Endodermal cell (in vitro differentiated cells): ENCODE data around the gene HOXA4. TPM values are rescaled to one million over a fixed set of nuclear protein-coding genes. Genes with fewer than 3 reads are reported as not detected.

Experiments used
- DNase-seq: peaks from one replicate; pipeline ENCODE4 v3.0.0-alpha.2; 2017
- H3K27ac ChIP-seq: 2 replicates; pipeline ENCODE4 v1.5.1; 2013; ENCODE audit warnings: mild to moderate bottlenecking, low read depth, low read length, moderate library complexity
- H3K27me3 ChIP-seq: 2 replicates; pipeline ENCODE4 v1.6.1; 2013; ENCODE audit warnings: mild to moderate bottlenecking, low read length, moderate library complexity; ENCODE audit not compliant: insufficient read depth, control insufficient read depth, poor library complexity, severe bottlenecking
- H3K36me3 ChIP-seq: 2 replicates; pipeline ENCODE4 v1.7.0; 2013; ENCODE audit warnings: mild to moderate bottlenecking, low read length, moderate library complexity; ENCODE audit not compliant: control insufficient read depth, insufficient read depth
- H3K4me1 ChIP-seq: one replicate; pipeline ENCODE4 v1.7.0; 2013; ENCODE audit warnings: low read length; ENCODE audit not compliant: control insufficient read depth, insufficient read depth
- H3K4me3 ChIP-seq: 2 replicates; pipeline ENCODE4 v1.5.1; 2013; ENCODE audit warnings: mild to moderate bottlenecking, low read length, moderate library complexity
- H3K9ac ChIP-seq: 2 replicates; pipeline ENCODE4 v1.6.1; 2013; ENCODE audit warnings: mild to moderate bottlenecking, low read length, moderate library complexity; ENCODE audit not compliant: poor library complexity, severe bottlenecking; ENCODE audit errors: extremely low read depth
- H3K9me3 ChIP-seq: 2 replicates; pipeline ENCODE4 v1.6.1; 2013; ENCODE audit warnings: mild to moderate bottlenecking, low read length, moderate library complexity; ENCODE audit not compliant: control insufficient read depth
- H3K27ac Mint-ChIP-seq: 2 replicates; pipeline ENCODE4 v1.8.0; 2020; ENCODE audit warnings: mixed read lengths
- H3K27me3 Mint-ChIP-seq: 2 replicates; pipeline ENCODE4 v1.8.0; 2021; ENCODE audit warnings: mild to moderate bottlenecking, mixed read lengths; ENCODE audit not compliant: insufficient read depth
- H3K36me3 Mint-ChIP-seq: 2 replicates; pipeline ENCODE4 v1.8.0; 2020; ENCODE audit warnings: low read depth, mixed read lengths
- H3K4me1 Mint-ChIP-seq: 2 replicates; pipeline ENCODE4 v1.8.0; 2020; ENCODE audit warnings: mixed read lengths
- H3K4me3 Mint-ChIP-seq: 2 replicates; pipeline ENCODE4 v1.8.0; 2020; ENCODE audit warnings: mild to moderate bottlenecking, moderate library complexity, mixed read lengths
- H3K9me3 Mint-ChIP-seq: 2 replicates; pipeline ENCODE4 v1.8.0; 2020; ENCODE audit warnings: mild to moderate bottlenecking, mixed read lengths
- CTCF ChIP-seq: fragments of 200-600 bp; sonication (generic); conservative IDR thresholded peaks from 2 replicates; pipeline ENCODE4 v1.5.0; 2021; ENCODE audit warnings: antibody characterized with exemption, mild to moderate bottlenecking
- WGBS, 2 experiments: methylation state at CpG; one replicate each; pipeline versions ENCODE4 v1.1.5 to v1.1.7; 2013; ENCODE audit warnings: missing lambda C conversion rate in 2 of 2, mixed read lengths in 1 of 2; ENCODE audit not compliant: insufficient coverage in 1 of 2, insufficient read length in 1 of 2; 5-methylcytosine and 5-hydroxymethylcytosine counted together
- total RNA-seq, 2 donors: library from RNA; stranded (reverse); fragmentation: NEBNext Ultra II Directional in 1 of 2; extraction: Animal tissue kit (Norgen Biotek cat#: 25700) in 1 of 2; gene quantifications; 2 replicates in 1 of 2; 3 replicates in 1 of 2; pipeline ENCODE4 v1.2.1, GENCODE V29; 2021

Gene HOXA4
- total RNA-seq, 2 donors from 2014 or later: not detected

DNA sequence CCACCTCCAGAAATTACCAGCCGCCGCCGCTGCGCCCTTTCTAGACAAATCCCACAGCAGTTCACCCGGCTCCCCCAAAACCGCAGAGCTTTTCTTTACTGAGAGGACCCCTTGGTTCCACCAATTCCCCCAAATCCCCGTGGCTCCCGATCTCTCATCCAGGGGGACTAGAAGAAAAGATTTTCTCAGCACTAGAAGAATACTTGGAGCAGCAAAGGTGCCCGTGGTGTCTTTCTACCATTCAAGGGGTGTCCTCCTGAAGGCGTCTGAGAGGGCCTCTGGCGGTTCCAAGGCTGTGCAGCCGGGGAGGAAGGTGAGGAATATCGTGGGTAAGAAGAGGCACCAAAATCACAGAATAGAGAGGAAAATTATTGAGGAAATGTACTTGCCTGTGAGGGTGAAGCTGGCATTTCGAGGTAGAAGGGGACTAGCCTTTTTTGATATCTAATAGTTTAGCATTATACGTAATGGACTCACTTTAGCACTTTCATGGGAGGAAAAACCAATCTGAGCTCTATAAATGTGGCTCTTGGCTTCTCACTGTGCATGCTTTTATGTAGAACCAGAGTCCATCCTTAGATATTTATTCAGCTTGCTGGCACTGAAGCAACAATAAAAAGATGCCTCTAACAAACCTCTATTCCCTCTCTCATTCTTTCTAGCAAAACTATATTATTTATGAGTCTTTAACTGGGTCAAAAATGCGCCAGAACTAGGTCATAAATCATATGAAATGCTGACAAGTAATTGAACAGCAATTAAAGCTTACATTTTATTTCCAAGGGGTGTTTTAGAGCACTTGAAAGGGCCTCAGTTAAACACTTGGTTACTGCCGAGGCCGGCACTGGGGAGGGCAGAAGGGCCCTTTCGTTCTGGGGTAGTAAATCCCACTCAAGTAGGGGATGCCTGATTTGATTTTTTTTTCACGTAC lies 14.3 kb downstream of the HOXA4 start:
- H3K4me3 Mint-ChIP-seq: no peak overlapping the region
- H3K9me3 Mint-ChIP-seq: no peaks in the 10 kb centered on the region
- no peaks in the 10 kb centered on the region for H3K4me1 Mint-ChIP-seq
- peaks cover 97% of the 10 kb centered on the region for H3K27me3 ChIP-seq
- H3K9ac ChIP-seq: no peak overlapping the region
- H3K4me3 ChIP-seq: no peak overlapping the region
- no peaks in the 10 kb centered on the region for H3K36me3 ChIP-seq
- H3K36me3 Mint-ChIP-seq: no peaks in the 10 kb centered on the region
- no peak overlapping the region for H3K27ac Mint-ChIP-seq
- 8 to 16% methylated on average over 9 to 20 of the region's 20 CpGs for WGBS, 2 experiments
- no peaks in the 10 kb centered on the region for H3K9me3 ChIP-seq
- peaks cover 95% of the 10 kb centered on the region for H3K27me3 Mint-ChIP-seq
- no peaks in the 10 kb centered on the region for H3K4me1 ChIP-seq
- H3K27ac ChIP-seq: no peak overlapping the region
- no peak for TF ChIP-seq CTCF
- DNase-seq: no peak

GRCh38 chr7:27115221-27116026 lies 15.1 kb downstream of the HOXA4 start:
- Histone ChIP-seq H3K9ac (no peak overlapping the region), H3K4me3 (no peak overlapping the region), H3K27ac (no peak overlapping the region), H3K27me3 (peaks cover 97% of the 10 kb centered on the region), H3K4me1 (no peaks in the 10 kb centered on the region), H3K36me3 (no peaks in the 10 kb centered on the region), H3K9me3 (no peaks in the 10 kb centered on the region)
- no peak overlapping the region for H3K27ac Mint-ChIP-seq
- 3 to 4% methylated on average over 28 to 45 of the region's 45 CpGs for WGBS, 2 experiments
- H3K36me3 Mint-ChIP-seq: no peaks in the 10 kb centered on the region
- DNase-seq: peak; percentile 77
- no peaks in the 10 kb centered on the region for H3K9me3 Mint-ChIP-seq
- peaks cover 95% of the 10 kb centered on the region for H3K27me3 Mint-ChIP-seq
- TF ChIP-seq CTCF: no peak
- H3K4me1 Mint-ChIP-seq: peaks cover 5% of the 10 kb centered on the region
- H3K4me3 Mint-ChIP-seq: no peak overlapping the region

GRCh38 chr7:27114881-27115220 lies 15.7 kb downstream of the HOXA4 start:
- peaks cover 5% of the 10 kb centered on the region for H3K4me1 Mint-ChIP-seq
- Histone ChIP-seq H3K9me3 (peaks cover under 1% of the 10 kb centered on the region), H3K27ac (no peak overlapping the region), H3K36me3 (no peaks in the 10 kb centered on the region), H3K9ac (no peak overlapping the region), H3K27me3 (peaks cover 97% of the 10 kb centered on the region), H3K4me1 (no peaks in the 10 kb centered on the region), H3K4me3 (no peak overlapping the region)
- H3K27me3 Mint-ChIP-seq: peaks cover 95% of the 10 kb centered on the region
- H3K36me3 Mint-ChIP-seq: no peaks in the 10 kb centered on the region
- DNase-seq: no peak
- 0 to 6% methylated on average over 2 to 6 of the region's 6 CpGs for WGBS, 2 experiments
- H3K27ac Mint-ChIP-seq: no peak overlapping the region
- no peak for TF ChIP-seq CTCF
- no peaks in the 10 kb centered on the region for H3K9me3 Mint-ChIP-seq
- H3K4me3 Mint-ChIP-seq: no peak overlapping the region
